AG04450 (cell line): ENCODE measurements around the gene NDEL1. TPM values are rescaled to one million over a fixed set of nuclear protein-coding genes. Genes with fewer than 3 reads are reported as not detected.

ENCODE experiments used
- CTCF ChIA-PET: fragments of 300-600, 350-600 bp; formaldehyde crosslinking; extraction: SDS; loops from one replicate; lab custom pipeline; 2022; ENCODE audit warnings: antibody characterized with exemption, inconsistent platforms; lab: Charles Lee
- POLR2A ChIA-PET: fragments of 350-600 bp; formaldehyde crosslinking; extraction: SDS; loops from one replicate; lab custom pipeline; 2021; ENCODE audit warnings: antibody characterized with exemption, inconsistent platforms; lab: Yijun Ruan, JAX
- DNase-seq: peaks from one replicate; pipeline ENCODE4 v3.0.0-alpha.2; 2011; ENCODE audit warnings: low read depth, low spot score
- H3K27ac ChIP-seq: one replicate; pipeline ENCODE4 v1.5.1; 2012; ENCODE audit warnings: low read depth, low read length, control low read depth
- H3K27me3 ChIP-seq: one replicate; pipeline ENCODE4 v1.6.0; 2012; ENCODE audit warnings: low read length; ENCODE audit not compliant: control insufficient read depth, insufficient read depth
- H3K4me3 ChIP-seq: 2 replicates; pipeline ENCODE4 v1.5.1; 2011; ENCODE audit warnings: mild to moderate bottlenecking, low read depth, low read length, control low read depth
- H3K9me3 ChIP-seq: 2 replicates; pipeline ENCODE4 v1.5.1; 2012; ENCODE audit warnings: low read length; ENCODE audit not compliant: control insufficient read depth, insufficient read depth
- CTCF ChIP-seq: IDR thresholded peaks from 2 replicates; pipeline ENCODE4 v1.5.1; 2011; ENCODE audit warnings: low read depth, low read length, control low read depth, inconsistent platforms
- polyA plus RNA-seq: library from polyadenylated mRNA; depleted of rRNA; stranded (reverse); fragments of >200 nt; gene quantifications from 2 replicates; pipeline ENCODE4 v1.2.3, GENCODE V29; 2011

NDEL1 gene
- polyA plus RNA-seq, 1 experiment, result 74.7 TPM

GRCh38 chr17:8455665-8456209 lies 20.1 kb downstream of the NDEL1 start:
- H3K27ac ChIP-seq, result no peak overlapping the region
- POLR2A ChIA-PET, result no interaction called here
- DNase-seq, result no peak
- no peaks in the 10 kb centered on the region for H3K9me3 ChIP-seq
- no peak overlapping the region for H3K4me3 ChIP-seq
- no peaks in the 10 kb centered on the region for H3K27me3 ChIP-seq
- no peak for TF ChIP-seq CTCF
- CTCF ChIA-PET, result no interaction called here

DNA sequence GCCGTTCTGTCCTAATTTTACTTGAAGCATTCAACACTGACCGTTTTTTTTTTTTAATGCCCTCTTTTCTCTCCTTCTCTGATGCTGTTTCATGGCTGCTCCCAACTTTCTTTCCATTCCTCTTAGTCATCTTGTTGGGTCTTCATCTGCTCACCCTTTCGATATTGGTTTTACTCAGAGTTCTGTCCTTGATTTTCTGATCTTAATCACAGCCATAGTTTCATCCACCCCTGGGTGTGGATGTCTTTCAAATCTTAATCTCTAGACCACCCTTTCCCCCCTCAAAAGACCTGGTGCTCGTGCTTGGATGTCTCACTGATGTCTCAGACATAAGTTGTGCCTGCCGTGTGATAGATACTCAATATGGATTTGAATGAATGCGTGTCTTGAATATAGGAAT lies 22.4 kb downstream of the NDEL1 start:
- ChIA-PET CTCF (no interaction called here), POLR2A (no interaction called here)
- TF ChIP-seq CTCF, result no peak
- Histone ChIP-seq H3K27me3 (no peaks in the 10 kb centered on the region), H3K4me3 (no peak overlapping the region), H3K9me3 (no peaks in the 10 kb centered on the region), H3K27ac (no peak overlapping the region)
- DNase-seq, result no peak

DNA sequence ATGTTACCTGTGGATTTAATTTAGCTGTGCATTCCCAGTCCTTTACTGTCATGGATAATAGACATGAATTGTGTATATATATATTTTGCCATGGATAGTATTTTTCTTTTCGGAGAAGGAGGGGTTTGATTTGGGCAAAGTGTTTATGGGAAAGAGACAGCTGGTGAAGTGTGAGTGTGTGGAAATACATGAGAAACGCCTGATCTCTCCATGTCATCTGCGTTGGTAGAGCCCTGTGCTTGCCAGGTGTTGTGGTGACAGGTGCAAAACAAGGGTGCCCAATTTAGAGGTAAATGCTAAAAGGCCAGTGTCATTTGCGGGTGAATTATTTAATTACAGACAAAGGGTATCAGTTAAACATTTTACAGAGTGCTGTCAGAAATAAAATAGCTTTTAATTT lies 23.4 kb downstream of the NDEL1 start:
- POLR2A ChIA-PET, result no interaction called here
- Histone ChIP-seq H3K27ac (no peak overlapping the region), H3K4me3 (no peak overlapping the region), H3K9me3 (no peaks in the 10 kb centered on the region), H3K27me3 (no peaks in the 10 kb centered on the region)
- CTCF ChIA-PET, result interaction anchor here (1.0 kb wide), 1 partner anchor 287 kb away, joined by 3 read pairs; no protein-coding TSS in a partner anchor
- no peak for TF ChIP-seq CTCF
- no peak for DNase-seq

- no peak for TF ChIP-seq CTCF
- no peaks in the 10 kb centered on the region for H3K9me3 ChIP-seq
- DNase-seq, result no peak
- no peak overlapping the region for H3K4me3 ChIP-seq
- no peak overlapping the region for H3K27ac ChIP-seq
- H3K27me3 ChIP-seq, result no peaks in the 10 kb centered on the region
- ChIA-PET POLR2A (no interaction called here), CTCF (interaction anchor here (1.0 kb wide), 1 partner anchor 287 kb away, joined by 3 read pairs; no protein-coding TSS in a partner anchor)
These were observed 24.1 kb downstream of the NDEL1 start for GRCh38 chr17:8459831-8460230.

DNA sequence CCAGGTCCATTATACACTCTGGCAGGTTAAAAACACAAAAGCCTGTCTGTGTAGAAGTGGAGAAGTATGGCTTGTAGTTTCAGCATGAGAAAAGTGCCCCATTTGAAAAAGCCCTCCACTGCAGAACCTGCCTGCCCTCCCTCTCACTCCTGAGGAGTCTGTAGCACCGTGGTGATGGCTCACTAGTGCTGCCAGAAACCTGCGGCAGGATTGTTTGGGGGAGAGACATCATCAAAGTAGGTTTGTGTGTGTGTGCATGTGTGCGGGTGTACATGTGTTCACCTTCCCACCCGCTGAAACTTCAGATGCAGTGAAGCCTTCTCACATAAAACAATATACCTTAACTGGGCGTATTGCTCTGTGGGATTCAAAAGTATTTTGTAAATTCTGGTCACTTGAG lies 26.9 kb downstream of the NDEL1 start:
- no peak overlapping the region for H3K27ac ChIP-seq
- ChIA-PET POLR2A (no interaction called here), CTCF (no interaction called here)
- no peak for DNase-seq
- no peaks in the 10 kb centered on the region for H3K27me3 ChIP-seq
- no peaks in the 10 kb centered on the region for H3K9me3 ChIP-seq
- no peak for TF ChIP-seq CTCF
- no peak overlapping the region for H3K4me3 ChIP-seq
